HG03159 (cell line): ENCODE data around the gene IGF2BP1.
"Not testable (repeated sequence)": the region's sequence is repeated elsewhere in the genome, so short reads cannot be mapped to it uniquely, and the experiment has no call there.

Source experiments
- ATAC-seq: cut with Tn5 transposase; IDR thresholded peaks from one replicate; pipeline ENCODE4 v1.9.1; 2021; ENCODE audit warnings: mild to moderate bottlenecking, moderate library complexity; ENCODE audit not compliant: unreplicated experiment

IGF2BP1 gene

GRCh38 chr17:49016775-49017463, 19.7 kb downstream of the IGF2BP1 start:
- no peak for ATAC-seq

DNA sequence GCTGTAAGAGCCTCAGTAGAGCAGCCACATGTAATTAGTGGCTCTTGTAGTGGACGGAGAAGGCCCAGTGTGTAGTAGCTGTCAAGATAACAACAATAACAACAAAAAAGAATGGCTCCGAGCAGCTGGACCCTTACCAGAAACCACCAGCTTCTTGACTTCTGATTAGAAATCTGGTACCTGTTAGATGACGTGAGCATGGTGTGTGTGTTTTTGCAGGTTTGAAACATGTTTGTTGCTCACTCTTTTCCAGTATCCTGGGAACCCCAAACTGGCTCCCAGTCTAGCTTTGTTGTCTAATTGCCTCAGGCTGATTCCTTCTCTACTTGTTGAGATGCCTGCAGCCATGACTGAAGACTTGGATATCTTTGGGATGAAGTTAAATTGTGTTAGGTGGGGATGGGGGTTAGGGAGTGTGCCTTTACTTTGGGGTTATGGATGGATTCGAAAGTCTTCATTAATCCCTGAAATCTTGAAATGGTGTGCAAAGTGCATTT, 21.0 kb downstream of the IGF2BP1 start:
- ATAC-seq = no peak

DNA sequence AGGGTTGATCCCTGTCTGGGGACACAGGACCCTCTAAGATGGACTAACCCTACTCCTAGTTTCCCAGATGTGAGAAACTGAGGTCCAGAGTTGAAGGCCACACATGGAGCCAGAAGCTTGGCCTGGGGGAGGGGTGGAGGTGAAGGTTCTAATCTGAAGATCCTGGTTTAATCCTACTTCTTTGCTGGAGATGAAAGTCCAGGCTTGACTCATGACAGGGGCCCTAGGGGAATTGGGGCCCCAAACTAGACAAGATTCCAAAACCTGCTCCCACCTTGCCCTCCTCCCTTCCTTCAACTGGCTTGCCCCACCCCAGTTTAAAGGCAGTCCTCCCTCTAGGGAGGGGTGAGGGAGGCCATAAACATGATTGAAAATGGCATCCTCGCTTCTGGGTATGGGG, 21.6 kb downstream of the IGF2BP1 start:
- ATAC-seq = no peak

DNA sequence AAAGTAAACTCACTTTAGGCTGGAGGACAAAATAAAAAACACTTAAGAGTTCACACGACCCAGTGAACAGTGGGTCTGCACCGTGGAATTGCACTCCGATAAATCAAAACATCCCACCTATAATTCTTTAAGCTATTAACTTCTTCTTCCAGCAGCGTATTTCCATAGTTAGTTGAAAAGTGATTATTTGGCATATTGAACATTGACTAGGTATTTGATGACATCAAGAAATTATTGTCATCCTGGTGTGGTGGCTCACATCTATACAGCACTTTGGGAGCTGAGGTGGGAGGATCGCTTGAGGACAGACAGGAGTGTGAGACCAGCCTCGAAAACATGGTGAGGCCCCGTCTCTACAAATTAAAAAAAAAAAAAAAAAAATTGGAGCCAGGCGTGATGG, 23.4 kb downstream of the IGF2BP1 start:
- no peak for ATAC-seq

GRCh38 chr17:49021095-49021767, 24.0 kb downstream of the IGF2BP1 start:
- ATAC-seq = no peak

DNA sequence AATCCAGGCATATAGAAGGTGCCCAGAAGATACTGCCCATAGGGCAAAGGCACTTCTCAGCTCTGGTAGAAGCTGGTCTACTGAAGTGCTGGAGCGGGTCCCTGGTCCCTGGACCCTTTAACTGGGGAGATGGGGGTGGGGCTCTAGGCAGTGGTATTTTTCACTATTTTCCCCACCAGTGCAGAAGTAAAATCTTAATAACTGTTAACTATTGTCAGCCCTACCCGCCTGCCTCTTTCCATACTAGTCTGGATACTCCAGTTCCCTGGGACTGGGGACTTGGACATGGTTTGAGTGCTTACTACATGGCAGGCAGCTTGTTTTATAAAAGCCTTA, 24.6 kb downstream of the IGF2BP1 start:
- no peak for ATAC-seq

DNA sequence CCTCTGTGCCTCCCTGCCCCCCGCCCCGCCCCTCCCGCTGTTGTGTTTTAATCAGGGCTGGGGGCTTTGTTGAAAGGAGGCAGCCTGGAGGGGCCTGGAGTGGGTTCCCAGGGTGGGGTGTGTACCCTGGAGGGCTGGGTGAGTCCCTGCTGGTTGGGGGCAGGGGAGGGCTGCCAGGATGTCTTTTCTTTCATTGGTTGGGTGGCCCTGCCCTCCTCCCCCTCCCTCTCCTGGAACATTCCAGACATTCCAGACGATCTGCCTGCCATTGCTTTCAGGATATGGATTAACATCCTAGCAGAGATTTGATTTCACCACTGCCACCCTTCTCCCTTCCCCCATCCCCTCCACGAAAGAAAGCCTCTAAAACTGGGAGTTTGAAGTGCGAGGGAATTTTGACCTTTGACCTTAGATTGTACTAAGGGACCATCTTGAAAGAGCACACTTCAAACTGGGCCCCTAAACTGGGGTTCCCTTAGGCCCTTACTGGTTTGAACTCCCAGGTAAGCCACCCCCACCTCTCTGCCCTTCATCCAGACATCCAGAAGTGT, 25.3 kb downstream of the IGF2BP1 start:
- no peak for ATAC-seq

DNA sequence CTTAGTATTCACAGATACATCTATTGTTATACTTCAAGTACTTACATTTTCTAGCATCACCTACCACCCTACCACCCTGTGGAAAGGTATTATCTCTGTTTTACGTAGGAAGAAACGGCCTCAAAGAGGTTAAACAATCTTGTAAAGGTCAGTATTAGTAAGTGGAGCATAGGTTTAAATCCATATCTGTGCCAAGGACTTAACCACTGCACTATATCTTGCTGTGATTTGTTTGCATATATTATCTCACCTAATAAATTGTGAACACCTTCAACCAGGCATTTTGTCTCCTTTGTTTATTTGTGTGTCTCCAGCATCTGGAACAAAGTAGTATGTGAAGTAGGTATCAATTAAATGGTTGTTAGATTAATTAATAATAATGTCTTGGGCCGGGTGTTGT, 27.3 kb downstream of the IGF2BP1 start:
- no peak for ATAC-seq

DNA sequence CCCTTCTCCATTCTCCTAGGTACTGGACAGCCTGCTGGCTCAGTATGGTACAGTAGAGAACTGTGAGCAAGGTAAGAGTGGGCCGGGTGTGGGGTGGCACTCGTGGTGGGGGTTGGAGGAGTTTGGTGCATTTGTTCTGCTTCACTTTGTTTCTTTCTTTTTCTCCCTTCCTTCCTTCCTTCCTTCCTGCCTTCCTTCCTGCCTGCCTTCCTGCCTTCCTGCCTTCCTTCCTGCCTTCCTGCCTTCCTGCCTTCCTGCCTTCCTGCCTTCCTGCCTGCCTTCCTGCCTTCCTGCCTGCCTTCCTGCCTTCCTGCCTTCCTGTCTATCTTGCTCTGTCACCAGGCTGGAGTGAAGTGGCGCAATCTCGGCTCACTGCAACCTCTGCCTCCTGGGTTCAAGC, 29.3 kb downstream of the IGF2BP1 start:
- not testable (repeated sequence) for ATAC-seq

DNA sequence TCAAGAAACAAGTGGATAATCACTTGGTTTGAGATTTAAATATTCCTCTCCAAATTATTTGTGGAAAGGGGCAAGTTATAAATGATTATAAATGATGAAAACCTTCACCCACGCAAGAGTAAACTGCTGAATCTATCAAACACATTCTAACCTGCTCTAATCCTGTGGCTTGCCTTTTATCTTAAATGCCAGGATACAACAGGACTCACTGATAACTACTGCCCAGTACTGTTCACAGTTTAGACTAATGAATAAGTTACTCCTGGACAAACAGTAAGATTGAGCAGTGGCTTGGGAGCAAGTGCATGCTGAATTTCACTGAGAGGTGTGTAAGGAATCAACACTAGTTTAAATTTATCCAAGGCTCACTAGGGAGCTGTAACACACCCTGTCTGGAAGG, 31.1 kb downstream of the IGF2BP1 start:
- no peak for ATAC-seq

- ATAC-seq = no peak
These were observed 32.6 kb downstream of the IGF2BP1 start for GRCh38 chr17:49029801-49030200.

DNA sequence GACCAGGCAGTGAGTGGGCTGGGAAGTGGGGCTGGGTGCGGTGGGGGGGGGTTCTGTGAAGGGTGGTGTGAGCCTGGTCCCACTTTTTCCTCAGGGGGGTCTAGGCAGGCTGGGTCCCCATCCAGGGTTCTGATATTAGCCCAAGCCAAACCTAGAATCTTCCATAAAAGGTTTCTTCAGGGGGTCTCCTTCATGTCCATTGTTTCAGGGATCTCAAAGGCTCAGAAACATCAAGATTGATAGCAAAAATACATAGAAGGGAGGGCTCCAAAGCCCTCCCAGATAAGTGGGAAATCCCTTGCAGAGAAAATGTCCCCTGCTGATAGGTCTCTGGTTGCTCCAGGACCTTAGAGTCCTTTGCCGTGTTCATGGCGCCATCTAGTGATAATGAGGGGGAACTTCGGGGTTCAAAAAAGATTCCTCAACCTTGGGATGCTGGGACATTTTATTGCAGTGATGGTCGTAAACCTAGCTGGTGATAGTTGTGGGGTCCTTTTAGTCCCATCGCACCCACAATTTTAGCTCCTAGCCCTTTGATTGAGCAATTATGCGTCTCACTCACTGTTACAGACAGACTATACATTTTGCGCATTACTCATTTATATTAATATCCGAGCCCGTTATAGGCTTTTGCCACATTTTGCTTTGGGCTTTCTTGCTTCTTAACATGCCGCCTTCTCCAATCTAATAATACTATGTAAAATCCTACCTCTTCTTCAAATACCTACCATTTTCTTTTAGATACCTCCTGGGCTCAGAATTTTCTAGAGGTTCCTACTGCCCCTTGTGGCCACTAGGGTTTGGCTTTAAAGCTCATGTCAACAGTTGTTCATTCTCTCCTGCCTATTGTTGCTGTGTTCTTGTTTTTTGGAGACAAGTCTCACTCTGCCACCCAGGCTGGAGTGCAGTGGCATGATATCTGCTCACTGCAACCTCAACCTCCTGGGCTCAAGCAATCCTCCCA, 35.1 kb downstream of the IGF2BP1 start:
- ATAC-seq = no peak

DNA sequence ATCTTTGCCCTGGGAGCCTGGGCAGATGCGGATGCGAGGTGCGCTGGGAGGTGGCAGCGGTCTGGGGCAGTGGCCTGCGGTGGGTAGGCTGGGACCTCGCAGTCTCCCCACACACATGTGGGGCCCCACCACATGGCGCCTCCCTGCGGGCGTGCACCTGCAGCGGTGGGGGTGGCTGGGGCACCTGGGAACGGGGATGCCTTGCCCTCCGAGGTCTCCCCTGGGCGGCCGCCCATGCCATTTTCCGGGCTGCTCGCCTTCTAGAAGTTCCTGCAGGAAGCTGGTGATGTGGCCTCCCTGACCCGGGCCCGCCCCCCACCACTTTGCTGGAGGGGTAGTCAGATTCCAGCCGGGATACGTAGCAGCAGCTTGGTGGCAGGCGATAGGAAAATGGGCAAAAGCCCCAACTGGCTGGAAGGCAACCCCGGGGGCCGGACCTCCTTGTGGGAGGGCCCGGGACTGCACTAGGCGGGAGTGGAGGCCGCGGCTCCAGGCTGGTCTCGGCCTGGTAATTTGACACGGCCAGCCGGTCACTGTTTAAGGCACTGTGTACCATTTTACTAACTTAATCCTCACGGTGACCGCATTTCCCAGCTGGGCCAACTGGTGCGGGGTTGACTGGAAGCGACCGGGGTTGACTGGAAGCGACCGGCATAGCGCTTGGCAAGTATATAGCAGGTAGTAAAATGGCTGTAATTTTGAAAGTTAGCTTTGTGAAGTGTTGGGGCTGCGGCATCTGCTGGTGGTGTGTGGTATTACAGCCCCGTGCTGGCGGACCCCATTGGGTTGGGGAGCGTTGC, 38.5 kb downstream of the IGF2BP1 start:
- ATAC-seq = no peak

GRCh38 chr17:49036270-49036626, 39.1 kb downstream of the IGF2BP1 start:
- ATAC-seq = no peak

DNA sequence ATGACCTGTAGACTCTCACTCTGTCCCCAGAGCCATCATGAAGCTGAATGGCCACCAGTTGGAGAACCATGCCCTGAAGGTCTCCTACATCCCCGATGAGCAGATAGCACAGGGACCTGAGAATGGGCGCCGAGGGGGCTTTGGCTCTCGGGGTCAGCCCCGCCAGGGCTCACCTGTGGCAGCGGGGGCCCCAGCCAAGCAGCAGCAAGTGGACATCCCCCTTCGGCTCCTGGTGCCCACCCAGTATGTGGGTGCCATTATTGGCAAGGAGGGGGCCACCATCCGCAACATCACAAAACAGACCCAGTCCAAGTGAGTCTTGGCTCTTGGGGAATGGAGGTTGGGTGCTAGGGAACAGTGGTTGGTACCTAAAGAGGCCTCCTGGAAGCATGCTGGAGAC, 41.0 kb downstream of the IGF2BP1 start:
- no peak for ATAC-seq

- ATAC-seq = no peak
These were observed 41.4 kb downstream of the IGF2BP1 start for GRCh38 chr17:49038544-49038943.

DNA sequence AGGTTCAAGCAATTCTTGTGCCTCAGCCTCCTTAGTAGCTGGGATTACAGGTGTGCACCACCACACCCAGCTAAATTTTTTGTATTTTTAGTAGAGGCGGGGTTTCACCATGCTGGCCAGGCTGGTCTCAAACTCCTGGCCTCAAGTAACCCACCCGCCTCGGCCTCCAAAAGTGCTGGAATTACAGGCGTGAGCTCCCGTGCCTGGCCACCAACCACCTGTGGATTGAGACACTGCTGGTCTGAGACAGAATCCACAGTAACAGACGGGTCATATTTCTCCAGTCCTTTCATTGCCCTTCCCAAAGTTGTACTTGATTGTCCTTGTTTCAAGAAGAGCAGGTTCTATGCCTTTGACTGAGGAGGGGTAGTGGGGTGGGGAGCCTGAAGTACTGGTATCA, 42.3 kb downstream of the IGF2BP1 start:
- not testable (repeated sequence) for ATAC-seq

DNA sequence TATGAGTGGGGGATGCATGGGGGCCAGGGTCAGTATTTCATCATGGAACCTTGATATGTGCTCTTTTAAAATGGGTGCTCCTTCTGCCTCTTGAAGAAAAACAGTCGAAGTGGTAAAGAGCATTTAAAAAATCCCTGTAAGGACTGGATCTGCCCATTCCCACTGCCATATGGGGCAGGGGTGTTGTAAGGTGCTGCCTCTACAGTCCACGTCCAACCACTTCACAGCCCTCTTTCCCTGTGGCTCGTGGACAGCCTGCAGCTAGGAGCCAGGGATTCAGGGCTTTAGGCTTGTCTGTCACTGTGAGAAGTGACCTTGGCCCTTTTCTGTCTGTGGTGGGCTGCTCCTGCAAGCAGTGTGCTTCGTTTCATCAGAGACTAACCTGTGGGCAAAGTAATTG, 44.3 kb downstream of the IGF2BP1 start:
- ATAC-seq = no peak

DNA sequence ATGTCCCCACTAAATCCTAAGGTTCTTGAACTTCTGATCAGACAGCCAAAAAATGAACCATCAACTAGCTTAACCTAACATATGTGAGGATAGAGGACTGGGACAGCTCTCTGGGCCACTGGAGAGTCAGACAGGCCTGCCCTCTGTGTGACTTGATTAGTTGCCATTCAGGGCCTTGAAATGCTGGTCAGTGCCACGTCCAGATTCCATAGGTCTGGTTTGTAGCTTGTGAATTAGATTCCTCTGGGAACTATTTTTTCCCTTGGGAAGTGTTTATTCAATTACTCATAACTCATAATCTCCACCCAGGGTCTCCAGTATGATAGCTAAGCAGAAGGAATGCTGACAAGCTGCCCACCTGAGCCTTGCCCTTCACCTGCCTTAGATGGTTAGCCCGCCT, 48.2 kb downstream of the IGF2BP1 start:
- no peak for ATAC-seq

GRCh38 chr17:49046912-49047311, 49.7 kb downstream of the IGF2BP1 start:
- ATAC-seq = no peak

- no peak for ATAC-seq
These were observed 52.1 kb downstream of the IGF2BP1 start for GRCh38 chr17:49049265-49049664.
